ENCODE measurements around the gene SH2D3C. TPM values are rescaled to one million over a fixed set of nuclear protein-coding genes. Genes with fewer than 3 reads are reported as not detected.

Gene SH2D3C
- total and polyA plus RNA-seq, 9 of the 15 experiments (the other 6 are each of a cell fraction or from before 2014, with no cell fraction given): 0.03 to 1.2 (median 0.22) TPM; not detected in 1

- TF ChIP-seq IRF1 (CRISPR knock-in tag; IDR thresholded peaks at IDR 0.05; ENCODE audit: borderline replicate concordance) (no peak), MBD2 (IDR thresholded peaks at IDR 0.05; ENCODE audit: borderline replicate concordance, low read depth) (peak; percentile 100), CTBP1 (IDR thresholded peaks at IDR 0.05; ENCODE audit: borderline replicate concordance) (peak; percentile 38; the same call in 1 of the 2 replicates), ESRRB (CRISPR knock-in tag; IDR thresholded peaks at IDR 0.05; ENCODE audit: borderline replicate concordance) (no peak), GATAD2B (IDR thresholded peaks at IDR 0.05; ENCODE audit: borderline replicate concordance) (no peak), NR0B1 (IDR thresholded peaks at IDR 0.05; ENCODE audit: partially characterized antibody) (no peak), PRDM10 (IDR thresholded peaks at IDR 0.05; ENCODE audit: partially characterized antibody) (peak; percentile 89), RERE (CRISPR knock-in tag; IDR thresholded peaks at IDR 0.05; ENCODE audit: borderline replicate concordance) (no peak), MAZ (CRISPR knock-in tag; conservative IDR thresholded peaks at IDR 0.05 in 1 of 2, IDR thresholded peaks at IDR 0.05 in 1 of 2) (peak in 1 of 2 experiments; percentile 79), EHMT2 (IDR thresholded peaks at IDR 0.05) (no peak), HEY1 (CRISPR knock-in tag; IDR thresholded peaks at IDR 0.05; ENCODE audit: borderline replicate concordance) (no peak), RFX7 (CRISPR knock-in tag; IDR thresholded peaks at IDR 0.05) (no peak), GABPB1 (CRISPR knock-in tag; IDR thresholded peaks at IDR 0.05) (peak; percentile 90), TGIF2 (CRISPR knock-in tag; IDR thresholded peaks at IDR 0.05) (no peak), BCOR (IDR thresholded peaks at IDR 0.05) (no peak)
Observed at GRCh38 chr9:127715470-127716337, 62.8 kb downstream of the SH2D3C start, which contains the start of the genes PTRH1 and TTC16 (continued).

All from K562 (cell line).